ENCODE results near the gene APOBEC3A. TPM values are rescaled to one million over a fixed set of nuclear protein-coding genes. Genes with fewer than 3 reads are reported as not detected.
"Not testable (repeated sequence)": the region's sequence is repeated elsewhere in the genome, so short reads cannot be mapped to it uniquely, and the experiment has no call there.

Gene APOBEC3A
- total RNA-seq, 1 experiment from 2014 or later, result not detected

GRCh38 chr22:38944653-38945052 lies 12.8 kb upstream of the APOBEC3A start:
- H4K20me1 ChIP-seq (ENCODE audit: insufficient read depth), result no peaks in the 10 kb centered on the region
- H3K79me2 ChIP-seq (ENCODE audit: low read depth), result no peaks in the 10 kb centered on the region
- no TSS peak for BruUV-seq (replicated peaks)
- H3K9me2 ChIP-seq (ENCODE audit: insufficient read depth), result no peaks in the 10 kb centered on the region
- no peak overlapping the region for H3K27ac ChIP-seq
- CTCF ChIA-PET, result interaction anchor here (0.7 kb wide), 1 partner anchor 179 kb away, joined by 9 read pairs; no protein-coding TSS in a partner anchor
- POLR2A ChIA-PET (ENCODE audit: unreplicated experiment), result no interaction called here
- H3K4me2 ChIP-seq, result no peak overlapping the region
- DNase-seq, result no peak
- H3K27me3 ChIP-seq (ENCODE audit: insufficient read depth, low read depth), result no peaks in the 10 kb centered on the region
- H3K4me1 ChIP-seq (replicated peaks; ENCODE audit: insufficient read depth), result peaks cover 25% of the 10 kb centered on the region
- intact Hi-C loops (cut with micrococcal nuclease; ENCODE audit: unreplicated experiment), result no loop called here
- TF ChIP-seq EZH2 (IDR thresholded peaks at IDR 0.05; ENCODE audit: low read depth), result no peak
- TF ChIP-seq, protein P1, sequence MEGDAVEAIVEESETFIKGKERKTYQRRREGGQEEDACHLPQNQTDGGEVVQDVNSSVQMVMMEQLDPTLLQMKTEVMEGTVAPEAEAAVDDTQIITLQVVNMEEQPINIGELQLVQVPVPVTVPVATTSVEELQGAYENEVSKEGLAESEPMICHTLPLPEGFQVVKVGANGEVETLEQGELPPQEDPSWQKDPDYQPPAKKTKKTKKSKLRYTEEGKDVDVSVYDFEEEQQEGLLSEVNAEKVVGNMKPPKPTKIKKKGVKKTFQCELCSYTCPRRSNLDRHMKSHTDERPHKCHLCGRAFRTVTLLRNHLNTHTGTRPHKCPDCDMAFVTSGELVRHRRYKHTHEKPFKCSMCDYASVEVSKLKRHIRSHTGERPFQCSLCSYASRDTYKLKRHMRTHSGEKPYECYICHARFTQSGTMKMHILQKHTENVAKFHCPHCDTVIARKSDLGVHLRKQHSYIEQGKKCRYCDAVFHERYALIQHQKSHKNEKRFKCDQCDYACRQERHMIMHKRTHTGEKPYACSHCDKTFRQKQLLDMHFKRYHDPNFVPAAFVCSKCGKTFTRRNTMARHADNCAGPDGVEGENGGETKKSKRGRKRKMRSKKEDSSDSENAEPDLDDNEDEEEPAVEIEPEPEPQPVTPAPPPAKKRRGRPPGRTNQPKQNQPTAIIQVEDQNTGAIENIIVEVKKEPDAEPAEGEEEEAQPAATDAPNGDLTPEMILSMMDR (conservative IDR thresholded peaks at IDR 0.05), result no peak
- peaks cover 5% of the 10 kb centered on the region; the same call in 1 of the 2 replicates for H3F3A ChIP-seq (ENCODE audit: insufficient read depth, low read depth)
- H2AFZ ChIP-seq, result no peak overlapping the region
- no peaks in the 10 kb centered on the region for H3K36me3 ChIP-seq (ENCODE audit: low read depth)
- no peak overlapping the region for H3K4me3 ChIP-seq
- no peaks in the 10 kb centered on the region for H3K9me3 ChIP-seq (ENCODE audit: insufficient read depth, low read depth)

DNA sequence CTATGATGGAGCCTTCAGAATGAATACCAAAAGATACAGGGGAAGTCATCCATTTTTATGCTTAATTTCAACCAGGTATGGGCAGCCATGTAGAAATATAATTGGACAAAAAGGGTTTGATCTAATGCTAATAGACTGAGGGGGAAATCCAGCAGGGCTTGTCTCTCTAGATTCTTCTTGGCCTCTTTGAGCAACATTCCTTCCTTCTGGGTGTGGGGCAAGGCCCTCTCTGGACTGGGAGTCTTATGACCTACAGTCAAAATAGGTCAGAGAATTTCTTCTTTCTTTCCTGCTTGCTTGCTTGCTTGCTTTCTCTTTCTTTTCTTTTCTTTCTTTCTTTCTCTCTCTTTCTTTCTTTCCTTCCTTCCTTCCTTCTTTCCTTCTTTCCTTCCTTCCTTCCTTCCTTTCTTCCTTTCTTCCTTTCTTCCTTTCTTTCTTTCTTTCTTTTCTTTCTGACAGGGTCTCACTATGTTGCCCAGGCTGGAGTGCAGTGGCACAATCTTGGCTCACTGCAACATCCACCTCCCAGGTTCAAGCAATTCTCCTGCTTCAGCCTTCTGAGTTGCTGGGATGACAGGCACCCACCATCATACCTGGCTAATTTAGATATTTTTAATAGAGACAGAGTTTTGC lies 11.6 kb upstream of the APOBEC3A start:
- H3K4me3 ChIP-seq; POLR2A ChIA-PET (ENCODE audit: unreplicated experiment); BruUV-seq (replicated peaks); intact Hi-C loops (cut with micrococcal nuclease; ENCODE audit: unreplicated experiment); H2AFZ ChIP-seq; CTCF ChIA-PET; H3K9me2 ChIP-seq (ENCODE audit: insufficient read depth); H3K27me3 ChIP-seq (ENCODE audit: insufficient read depth, low read depth); H3K79me2 ChIP-seq (ENCODE audit: low read depth); H3K9me3 ChIP-seq (ENCODE audit: insufficient read depth, low read depth); H4K20me1 ChIP-seq (ENCODE audit: insufficient read depth); H3F3A ChIP-seq (ENCODE audit: insufficient read depth, low read depth); H3K36me3 ChIP-seq (ENCODE audit: low read depth): not testable (repeated sequence)
- peak overlapping the region; percentile 58 for H3K27ac ChIP-seq
- peak; percentile 51 to 84 for DNase-seq
- H3K4me1 ChIP-seq (replicated peaks; ENCODE audit: insufficient read depth), result peaks cover 25% of the 10 kb centered on the region
- peak overlapping the region; percentile 50 for H3K4me2 ChIP-seq

DNA sequence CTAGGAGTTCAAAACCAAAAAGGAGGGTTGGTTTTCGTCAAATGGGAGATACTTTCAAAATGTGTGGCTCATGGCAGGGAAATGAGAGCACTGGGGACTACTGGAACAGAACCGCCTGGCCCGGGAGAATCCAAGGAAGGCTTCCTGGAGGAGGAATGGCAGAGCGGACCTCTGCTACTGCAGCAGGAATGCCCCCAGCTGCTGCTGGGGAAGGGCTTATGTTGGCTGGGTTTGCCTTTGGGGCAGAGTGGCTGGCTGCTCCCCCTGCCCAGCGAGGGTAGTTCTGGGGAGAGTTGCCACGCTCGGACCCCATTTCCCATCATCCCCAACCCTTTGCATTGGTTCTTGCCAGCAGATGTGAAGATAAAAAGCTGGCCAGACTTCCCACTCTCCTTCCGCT lies 10.6 kb upstream of the APOBEC3A start:
- H3K4me3 ChIP-seq, result no peak overlapping the region
- H3K27me3 ChIP-seq (ENCODE audit: insufficient read depth, low read depth), result no peaks in the 10 kb centered on the region
- DNase-seq, result no peak
- no TSS peak for BruUV-seq (replicated peaks)
- ChIA-PET CTCF (no interaction called here), POLR2A (ENCODE audit: unreplicated experiment) (no interaction called here)
- H4K20me1 ChIP-seq (ENCODE audit: insufficient read depth), result no peaks in the 10 kb centered on the region
- peaks cover 22% of the 10 kb centered on the region for H3K4me1 ChIP-seq (replicated peaks; ENCODE audit: insufficient read depth)
- no peaks in the 10 kb centered on the region for H3K79me2 ChIP-seq (ENCODE audit: low read depth)
- H3F3A ChIP-seq (ENCODE audit: insufficient read depth, low read depth), result peaks cover 5% of the 10 kb centered on the region; the same call in 1 of the 2 replicates
- TF ChIP-seq, protein P1 (conservative IDR thresholded peaks at IDR 0.05), result no peak
- TF ChIP-seq EZH2 (IDR thresholded peaks at IDR 0.05; ENCODE audit: low read depth), result no peak
- intact Hi-C loops (cut with micrococcal nuclease; ENCODE audit: unreplicated experiment), result no loop called here
- no peaks in the 10 kb centered on the region for H3K9me3 ChIP-seq (ENCODE audit: insufficient read depth, low read depth)
- H2AFZ ChIP-seq, result no peak overlapping the region
- H3K4me2 ChIP-seq, result no peak overlapping the region
- no peaks in the 10 kb centered on the region for H3K36me3 ChIP-seq (ENCODE audit: low read depth)
- no peak overlapping the region for H3K27ac ChIP-seq
- H3K9me2 ChIP-seq (ENCODE audit: insufficient read depth), result no peaks in the 10 kb centered on the region

Data from PC-9 (cell line).